Mucosa of descending colon (tissue), 3 donors: ENCODE measurements around the gene RRAD. TPM values are rescaled to one million over a fixed set of nuclear protein-coding genes. Genes with fewer than 3 reads are reported as not detected.

Experiments
- ATAC-seq: fragments of 200-7000 bp; cut with Tn5 transposase; one replicate; pipeline ENCODE4 v1.9.1; 2020; ENCODE audit warnings: mild to moderate bottlenecking, moderate library complexity
- DNase-seq, 3 donors: peaks; one replicate each; pipeline ENCODE4 v3.0.0-alpha.2; 2020
- H3K36me3 ChIP-seq: fragments of 200-600 bp; one replicate; pipeline ENCODE4 v1.8.0; 2021; ENCODE audit warnings: low read depth, mild to moderate bottlenecking
- H3K4me1 ChIP-seq: fragments of 200-600 bp; one replicate; pipeline ENCODE4 v1.8.0; 2021; ENCODE audit warnings: low read depth, mild to moderate bottlenecking
- H3K4me3 ChIP-seq: fragments of 200-600 bp; one replicate; pipeline ENCODE4 v1.8.0; 2021; ENCODE audit warnings: mild to moderate bottlenecking
- H3K9me3 ChIP-seq: fragments of 200-600 bp; one replicate; pipeline ENCODE4 v1.8.0; 2021; ENCODE audit warnings: mild to moderate bottlenecking
- intact Hi-C, 2 donors: fragments of 100-400 bp; cut with DNase I in 1 of 2; cut with micrococcal nuclease in 1 of 2; formaldehyde crosslinking; loops; one replicate each; pipeline versions ENCODE4 v1.11.0 to v1.11.1; 2022; cut with DNase I, micrococcal nuclease
- total RNA-seq, 3 donors: library from RNA; stranded (reverse); fragmentation: NEBNext Ultra II Directional in 2 of 3; extraction: Animal tissue kit (Norgen Biotek cat#: 25700) in 2 of 3; gene quantifications; one replicate each; pipeline versions ENCODE4 v1.2.1 to v1.2.4, GENCODE V29; 2021 to 2023
- TF ChIP-seq, protein P1 (sequence below): fragments of 200-600 bp; IDR thresholded peaks from one replicate; pipeline ENCODE4 v1.8.0; 2022; ENCODE audit warnings: antibody characterized with exemption, mild to moderate bottlenecking
- donor health status: DM: no; HTN: no; CAD: no; lungs with moderate emphysema.
- donor health status: DM: no; HTN: no; CAD: no.
- donor health status: DM: no; HTN: yes; CAD: no.

RRAD gene
- total RNA-seq, 3 donors from 2014 or later, result 1.3 to 11.6 (median 1.3) TPM

GRCh38 chr16:66916518-66916917, 8.8 kb downstream of the RRAD start:
- DNase-seq (no peak), ATAC-seq (no peak)
- H3K4me3 ChIP-seq, result no peak overlapping the region
- intact Hi-C loops, result no loop called here
- no peaks in the 10 kb centered on the region for H3K9me3 ChIP-seq
- TF ChIP-seq, protein P1, sequence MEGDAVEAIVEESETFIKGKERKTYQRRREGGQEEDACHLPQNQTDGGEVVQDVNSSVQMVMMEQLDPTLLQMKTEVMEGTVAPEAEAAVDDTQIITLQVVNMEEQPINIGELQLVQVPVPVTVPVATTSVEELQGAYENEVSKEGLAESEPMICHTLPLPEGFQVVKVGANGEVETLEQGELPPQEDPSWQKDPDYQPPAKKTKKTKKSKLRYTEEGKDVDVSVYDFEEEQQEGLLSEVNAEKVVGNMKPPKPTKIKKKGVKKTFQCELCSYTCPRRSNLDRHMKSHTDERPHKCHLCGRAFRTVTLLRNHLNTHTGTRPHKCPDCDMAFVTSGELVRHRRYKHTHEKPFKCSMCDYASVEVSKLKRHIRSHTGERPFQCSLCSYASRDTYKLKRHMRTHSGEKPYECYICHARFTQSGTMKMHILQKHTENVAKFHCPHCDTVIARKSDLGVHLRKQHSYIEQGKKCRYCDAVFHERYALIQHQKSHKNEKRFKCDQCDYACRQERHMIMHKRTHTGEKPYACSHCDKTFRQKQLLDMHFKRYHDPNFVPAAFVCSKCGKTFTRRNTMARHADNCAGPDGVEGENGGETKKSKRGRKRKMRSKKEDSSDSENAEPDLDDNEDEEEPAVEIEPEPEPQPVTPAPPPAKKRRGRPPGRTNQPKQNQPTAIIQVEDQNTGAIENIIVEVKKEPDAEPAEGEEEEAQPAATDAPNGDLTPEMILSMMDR, result no peak
- H3K4me1 ChIP-seq, result no peaks in the 10 kb centered on the region
- no peaks in the 10 kb centered on the region for H3K36me3 ChIP-seq

DNA sequence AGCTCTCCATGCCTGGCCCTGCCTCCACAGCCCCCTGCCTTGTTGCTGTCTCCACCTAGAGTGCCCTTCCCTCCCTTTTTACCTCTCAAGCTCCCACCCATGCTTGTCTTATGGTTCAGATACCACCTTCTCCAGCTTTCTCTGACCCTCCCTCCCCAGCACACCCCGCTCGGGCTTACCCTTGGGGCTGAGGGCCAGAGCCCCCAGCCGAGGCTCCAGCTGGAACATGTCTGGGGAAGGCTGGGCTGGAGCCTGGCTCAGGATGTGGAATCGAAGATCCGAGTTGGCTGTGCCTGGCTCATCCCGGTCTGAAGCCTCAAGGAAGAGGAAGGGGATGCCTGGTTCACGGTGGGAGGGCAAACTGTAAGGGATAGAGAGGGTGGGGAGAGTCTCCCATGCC, 10.3 kb downstream of the RRAD start:
- Histone ChIP-seq H3K36me3 (no peaks in the 10 kb centered on the region), H3K4me3 (no peak overlapping the region), H3K9me3 (no peaks in the 10 kb centered on the region), H3K4me1 (no peaks in the 10 kb centered on the region)
- intact Hi-C loops, result no loop called here
- ATAC-seq, result no peak
- TF ChIP-seq, protein P1, result no peak
- peak in 1 of 3 donors; percentile 29 for DNase-seq

GRCh38 chr16:66914541-66914940, 10.8 kb downstream of the RRAD start:
- DNase-seq, result peak in 1 of 3 donors; percentile 7
- H3K4me3 ChIP-seq, result no peak overlapping the region
- no peaks in the 10 kb centered on the region for H3K9me3 ChIP-seq
- H3K36me3 ChIP-seq, result no peaks in the 10 kb centered on the region
- no peak for ATAC-seq
- no peaks in the 10 kb centered on the region for H3K4me1 ChIP-seq
- intact Hi-C loops, result no loop called here
- TF ChIP-seq, protein P1, result no peak

- ATAC-seq (no peak), DNase-seq (no peak)
- no peaks in the 10 kb centered on the region for H3K36me3 ChIP-seq
- no peaks in the 10 kb centered on the region for H3K9me3 ChIP-seq
- no peak overlapping the region for H3K4me3 ChIP-seq
- no peaks in the 10 kb centered on the region for H3K4me1 ChIP-seq
- TF ChIP-seq, protein P1, result no peak
- intact Hi-C loops, result no loop called here
Observed at GRCh38 chr16:66913711-66914110, 11.6 kb downstream of the RRAD start.

- DNase-seq (no peak), ATAC-seq (no peak)
- intact Hi-C loops, result no loop called here
Observed at GRCh38 chr16:66913081-66913480, 12.3 kb downstream of the RRAD start.

More at GRCh38 chr16:66913081-66913480, 12.3 kb downstream of the RRAD start:
- Histone ChIP-seq H3K4me1 (no peaks in the 10 kb centered on the region), H3K9me3 (no peaks in the 10 kb centered on the region), H3K4me3 (no peak overlapping the region), H3K36me3 (no peaks in the 10 kb centered on the region)
- TF ChIP-seq, protein P1, result no peak
